SH-SY5Y (cell line): ENCODE measurements around the gene RGS9.

Experiments used
- GATA2 ChIP-seq: IDR thresholded peaks from 2 replicates; pipeline ENCODE4 v1.6.1; 2011; ENCODE audit warnings: mild to moderate bottlenecking, low read depth, low read length
- GATA3 ChIP-seq: IDR thresholded peaks from 2 replicates; pipeline ENCODE4 v1.6.1; 2011; ENCODE audit warnings: low read depth, mild to moderate bottlenecking, low read length, moderate library complexity

RGS9 gene

GRCh38 chr17:65137021-65137939, at the start of gene RGS9:
Gene RGS9, plus strand, starts transcription at chr17:65137370. Its CDS starts 171 bp downstream, at chr17:65137541.
- TF ChIP-seq GATA3 (no peak), GATA2 (no peak; the same call in 1 of the 2 replicates)

GRCh38 chr17:65088621-65089360, 48.4 kb upstream of the RGS9 start:
- TF ChIP-seq GATA3 = no peak
- TF ChIP-seq GATA2 = no peak

GRCh38 chr17:65092262-65092661, 44.9 kb upstream of the RGS9 start:
- TF ChIP-seq GATA3 (no peak), GATA2 (no peak)

GRCh38 chr17:65093930-65094329, 43.2 kb upstream of the RGS9 start:
- TF ChIP-seq GATA2 (no peak), GATA3 (no peak)

GRCh38 chr17:65095465-65095864, 41.7 kb upstream of the RGS9 start:
- no peak for TF ChIP-seq GATA3
- TF ChIP-seq GATA2 = no peak

GRCh38 chr17:65097110-65097509, 40.1 kb upstream of the RGS9 start:
- TF ChIP-seq GATA3 (no peak), GATA2 (no peak)

GRCh38 chr17:65099475-65099874, 37.7 kb upstream of the RGS9 start:
- TF ChIP-seq GATA3 (no peak), GATA2 (no peak)

GRCh38 chr17:65099941-65100315, 37.2 kb upstream of the RGS9 start:
- TF ChIP-seq GATA2 (no peak), GATA3 (no peak)

GRCh38 chr17:65100316-65101140, 36.6 kb upstream of the RGS9 start:
- TF ChIP-seq GATA3 = no peak
- peak; percentile 30; the same call in 1 of the 2 replicates for TF ChIP-seq GATA2

- TF ChIP-seq GATA2 = no peak
- no peak for TF ChIP-seq GATA3
These were observed 35.8 kb upstream of the RGS9 start for GRCh38 chr17:65101371-65101770.

- TF ChIP-seq GATA2 (no peak), GATA3 (no peak)
These were observed 34.9 kb upstream of the RGS9 start for GRCh38 chr17:65102235-65102634.

GRCh38 chr17:65102788-65103187, 34.4 kb upstream of the RGS9 start:
- TF ChIP-seq GATA3 = no peak
- TF ChIP-seq GATA2 = no peak

GRCh38 chr17:65103431-65103830, 33.7 kb upstream of the RGS9 start:
- no peak for TF ChIP-seq GATA2

GRCh38 chr17:65103896-65104295, 33.3 kb upstream of the RGS9 start:
- TF ChIP-seq GATA3 = no peak
- TF ChIP-seq GATA2 = no peak

- TF ChIP-seq GATA3 (no peak), GATA2 (no peak)
These were observed 32.6 kb upstream of the RGS9 start for GRCh38 chr17:65104541-65104940.
